Tibial nerve (tissue), 4 donors: ENCODE results near the gene ATP6V0B. TPM values are rescaled to one million over a fixed set of nuclear protein-coding genes. Genes with fewer than 3 reads are reported as not detected.

Experiments
- DNase-seq, 2 donors: peaks; one replicate each; pipeline ENCODE4 v3.0.0-alpha.2; 2019; ENCODE audit warnings: low spot score in 2 of 2
- H3K27ac ChIP-seq, 4 donors: fragments of 200-600 bp; sonication (generic) in 3 of 4; one replicate each; pipeline ENCODE4 v1.5.1; 2017 to 2019; ENCODE audit warnings: mild to moderate bottlenecking in 1 of 4
- H3K27me3 ChIP-seq, 2 donors: fragments of 200-600 bp; sonication (generic) in 1 of 2; one replicate each; pipeline versions ENCODE4 v1.5.1 to v1.6.0; 2017 to 2019
- H3K36me3 ChIP-seq, 3 donors: fragments of 200-600 bp; sonication (generic); one replicate each; pipeline ENCODE4 v1.5.1; 2018 to 2019
- H3K4me1 ChIP-seq, 4 donors: fragments of 200-600 bp; sonication (generic) in 3 of 4; one replicate each; pipeline ENCODE4 v1.5.1; 2017 to 2019
- H3K4me3 ChIP-seq, 4 donors: fragments of 200-600 bp; sonication (generic) in 3 of 4; one replicate each; pipeline ENCODE4 v1.5.1; 2017 to 2019; ENCODE audit warnings: mild to moderate bottlenecking in 1 of 4, moderate library complexity in 1 of 4
- H3K9me3 ChIP-seq, 4 donors: fragments of 200-600 bp; sonication (generic) in 3 of 4; one replicate each; pipeline ENCODE4 v1.5.1; 2017 to 2019
- CTCF ChIP-seq, 5 experiments: fragments of 200-600 bp in 3 of 5; fragments of 450-650 bp in 2 of 5; sonication (generic) in 3 of 5; IDR thresholded peaks; one replicate each; pipeline ENCODE4 v1.5.1; 2016 to 2019; ENCODE audit warnings: antibody characterized with exemption in 5 of 5, mild to moderate bottlenecking in 3 of 5, moderate library complexity in 2 of 5
- EP300 ChIP-seq, 2 donors: sonication (generic); formaldehyde crosslinking; IDR thresholded peaks; one replicate each; pipeline ENCODE4 v1.6.1; 2017; ENCODE audit warnings: antibody characterized with exemption in 2 of 2, mild to moderate bottlenecking in 1 of 2
- POLR2A ChIP-seq, 2 donors: fragments of 450-650 bp; IDR thresholded peaks; one replicate each; pipeline ENCODE4 v1.6.1; 2017; ENCODE audit warnings: antibody characterized with exemption in 2 of 2, mild to moderate bottlenecking in 2 of 2, moderate library complexity in 2 of 2
- WGBS, 2 donors: methylation state at CpG; one replicate each; pipeline ENCODE4 v1.1.5; 2018; 5-methylcytosine and 5-hydroxymethylcytosine counted together
- total RNA-seq, 4 donors: library from RNA; depleted of rRNA; stranded (reverse); fragments of >200 nt; gene quantifications; one replicate each; pipeline ENCODE4 v1.1.0, GENCODE V29; 2016

The ATP6V0B gene
- total RNA-seq, 4 donors from 2014 or later: 101 to 132 (median 113) TPM

DNA sequence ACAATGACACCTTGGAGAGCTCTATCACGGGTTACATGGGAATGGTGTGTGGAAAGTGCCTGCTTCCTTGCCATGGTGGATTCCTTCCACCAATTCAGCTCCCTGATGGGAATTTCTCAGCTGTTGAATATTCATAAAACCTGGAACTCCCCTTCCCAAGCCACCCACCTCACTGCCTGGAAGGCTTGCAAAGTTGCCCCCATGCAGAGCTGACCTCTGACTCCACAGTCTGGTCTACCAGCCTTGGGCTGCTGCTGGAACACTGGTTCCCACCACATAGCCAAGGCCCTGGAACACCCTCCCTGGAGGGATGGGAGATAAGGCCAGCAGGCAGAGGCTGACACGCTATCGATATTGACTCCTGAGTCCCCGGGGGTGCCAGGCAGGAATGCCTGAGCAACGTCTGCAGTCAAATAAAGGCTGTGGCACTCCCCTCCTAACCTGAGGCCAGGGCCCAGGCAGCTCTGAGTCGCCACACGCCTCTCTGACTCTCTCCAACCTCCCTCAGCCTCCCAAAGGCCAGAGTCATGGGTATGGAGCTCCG is 25.4 kb downstream of the ATP6V0B start:
- no peaks in the 10 kb centered on the region for H3K9me3 ChIP-seq
- DNase-seq: no peak
- H3K27ac ChIP-seq: no peak overlapping the region
- WGBS, 2 donors: 83 to 94% methylated on average over 7 to 8 of the region's 8 CpGs
- peaks cover 0 to 19% (median 5%) of the 10 kb centered on the region in 4 donors for H3K4me1 ChIP-seq
- no peaks in the 10 kb centered on the region for H3K27me3 ChIP-seq
- H3K4me3 ChIP-seq: no peak overlapping the region
- no peak for TF ChIP-seq POLR2A (IDR thresholded peaks at IDR 0.05)
- H3K36me3 ChIP-seq: peaks cover 0 to 23% (median 0%) of the 10 kb centered on the region in 3 donors

GRCh38 chr1:44002165-44002564 is 27.4 kb downstream of the ATP6V0B start:
- Histone ChIP-seq H3K36me3 (peaks cover 0 to 23% (median 0%) of the 10 kb centered on the region in 3 donors), H3K4me1 (peaks cover 0 to 17% (median 0%) of the 10 kb centered on the region in 4 donors), H3K27ac (no peak overlapping the region), H3K27me3 (no peaks in the 10 kb centered on the region), H3K4me3 (no peak overlapping the region), H3K9me3 (no peaks in the 10 kb centered on the region)
- TF ChIP-seq CTCF (IDR thresholded peaks at IDR 0.05) (no peak), EP300 (IDR thresholded peaks at IDR 0.05) (no peak), POLR2A (IDR thresholded peaks at IDR 0.05) (no peak)
- WGBS, 2 donors: 84 to 85% methylated on average over 7 to 8 of the region's 8 CpGs
- DNase-seq: no peak

DNA sequence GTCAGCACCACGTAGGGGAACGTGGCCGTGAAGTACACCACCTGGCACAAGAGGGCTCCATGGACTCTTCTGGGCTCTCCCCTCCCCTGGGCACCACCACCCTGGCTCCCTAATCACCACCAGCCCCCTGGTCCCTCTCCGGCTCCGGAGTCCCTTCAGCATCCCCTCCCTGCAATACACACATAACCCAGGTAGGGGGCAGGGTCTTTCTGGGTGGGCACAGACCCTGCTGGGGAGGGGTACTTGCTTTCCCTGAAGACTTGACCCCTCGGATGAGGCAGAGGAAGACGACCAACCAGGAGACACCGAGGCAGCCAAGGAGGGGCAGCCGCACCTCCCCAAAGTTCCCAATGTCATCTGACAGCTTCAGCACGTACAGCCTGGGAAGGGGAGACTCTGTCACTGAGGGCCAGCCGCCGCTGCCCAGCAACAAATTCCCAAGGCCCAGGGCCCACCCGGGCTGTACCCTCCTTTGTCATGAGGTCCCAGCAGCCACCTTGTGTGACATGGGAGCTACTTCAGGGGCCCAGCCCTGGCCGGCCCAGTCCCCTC is 27.9 kb downstream of the ATP6V0B start:
- H3K36me3 ChIP-seq: peaks cover 0 to 23% (median 0%) of the 10 kb centered on the region in 3 donors

DNA sequence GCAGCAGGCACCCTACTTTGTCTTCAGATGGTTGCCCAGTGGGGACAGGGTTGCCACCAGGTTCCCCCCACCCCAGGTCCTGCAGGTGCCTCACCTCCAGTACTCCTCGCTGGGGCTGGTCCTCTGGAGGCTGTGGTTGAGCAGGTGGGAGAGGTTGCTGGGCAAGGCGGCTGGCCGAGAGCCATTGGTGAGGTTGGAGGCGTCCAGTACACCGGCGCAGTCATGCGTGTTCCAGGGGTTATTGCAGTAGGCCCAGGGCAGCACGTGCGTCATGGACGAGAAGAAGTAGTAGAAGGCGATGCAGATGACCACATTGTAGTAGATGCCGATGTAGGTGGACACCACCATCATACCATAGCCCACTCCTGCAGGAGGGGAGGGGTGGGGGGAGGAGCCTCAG is 33.5 kb downstream of the ATP6V0B start:
- Histone ChIP-seq H3K27me3 (no peaks in the 10 kb centered on the region), H3K36me3 (no peaks in the 10 kb centered on the region), H3K9me3 (no peaks in the 10 kb centered on the region), H3K4me1 (peaks cover 0 to 50% (median 16%) of the 10 kb centered on the region in 4 donors), H3K27ac (no peak overlapping the region), H3K4me3 (no peak overlapping the region)
- 92 to 95% methylated on average over 12 of the region's 12 CpGs for WGBS, 2 donors
- DNase-seq: no peak
- TF ChIP-seq EP300 (IDR thresholded peaks at IDR 0.05) (no peak), POLR2A (IDR thresholded peaks at IDR 0.05) (no peak)

More for the DNA sequence above, 27.9 kb downstream of the ATP6V0B start:
- Histone ChIP-seq H3K4me1 (peaks cover 0 to 16% (median 0%) of the 10 kb centered on the region in 4 donors), H3K27me3 (no peaks in the 10 kb centered on the region), H3K9me3 (no peaks in the 10 kb centered on the region), H3K4me3 (no peak overlapping the region), H3K27ac (no peak overlapping the region)
- DNase-seq: no peak
- WGBS, 2 donors: 74 to 84% methylated on average over 12 to 14 of the region's 14 CpGs
- no peak for TF ChIP-seq POLR2A (IDR thresholded peaks at IDR 0.05)
- no peak for TF ChIP-seq CTCF (IDR thresholded peaks at IDR 0.05)
- TF ChIP-seq EP300 (IDR thresholded peaks at IDR 0.05): no peak

DNA sequence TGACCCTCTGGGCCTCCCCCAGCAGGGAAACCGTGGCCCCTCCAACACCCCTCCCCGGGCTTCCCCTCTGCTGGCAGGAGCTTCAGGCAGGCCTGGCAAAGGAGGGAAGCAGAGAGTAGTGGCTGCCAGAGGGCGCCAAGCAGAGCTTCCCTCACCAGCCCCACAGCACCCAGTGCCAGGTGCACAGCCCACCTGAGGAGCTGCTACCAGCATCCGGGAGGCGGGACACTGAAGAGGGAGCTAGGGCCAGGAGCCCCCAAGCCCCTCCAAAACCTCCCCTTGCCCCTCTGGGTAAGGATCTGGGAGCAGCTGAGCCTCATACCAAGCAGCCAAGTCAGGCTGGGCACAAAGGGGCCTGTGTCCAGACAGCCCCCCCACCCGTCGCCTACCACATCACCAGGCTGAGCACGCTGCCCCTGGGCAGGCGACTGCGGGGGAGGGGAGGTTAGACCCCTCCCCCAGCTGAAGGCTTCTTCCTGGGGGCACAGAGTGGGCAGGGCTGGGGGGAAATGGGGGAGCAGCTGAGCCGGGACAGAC is 36.2 kb downstream of the ATP6V0B start:
- Histone ChIP-seq H3K36me3 (no peaks in the 10 kb centered on the region), H3K4me1 (peaks cover 0 to 73% (median 29%) of the 10 kb centered on the region in 4 donors), H3K4me3 (no peak overlapping the region), H3K27me3 (no peaks in the 10 kb centered on the region), H3K9me3 (no peaks in the 10 kb centered on the region), H3K27ac (peak overlapping the region in 3 of 4 donors; percentile 19 to 82 (median 76))
- WGBS, 2 donors: 31 to 62% methylated on average over 3 to 11 of the region's 11 CpGs
- TF ChIP-seq POLR2A (IDR thresholded peaks at IDR 0.05) (no peak), EP300 (IDR thresholded peaks at IDR 0.05) (peak in 1 of 2 donors; percentile 22), CTCF (IDR thresholded peaks at IDR 0.05) (no peak)
- no peak for DNase-seq

DNA sequence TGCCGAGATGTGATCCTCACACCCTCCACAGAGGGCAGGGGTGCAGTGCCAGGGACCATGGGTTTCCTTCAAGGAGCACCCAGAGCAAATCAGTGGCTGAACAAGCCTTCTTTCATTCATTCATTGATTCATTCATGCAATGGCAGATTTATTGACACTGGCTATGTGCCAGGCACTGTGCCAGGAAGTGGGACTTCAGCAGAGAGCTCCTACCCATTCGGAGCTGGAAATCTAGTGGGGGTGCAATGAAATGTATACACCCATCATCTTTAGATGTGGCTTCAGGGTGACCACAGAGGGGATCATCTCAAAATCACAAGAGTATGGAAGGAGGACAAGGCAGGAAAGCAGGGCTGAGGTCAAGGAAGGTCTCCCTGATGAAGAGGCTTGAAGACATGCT is 37.6 kb downstream of the ATP6V0B start:
- DNase-seq: no peak
- peaks cover 0 to 70% (median 31%) of the 10 kb centered on the region in 4 donors for H3K4me1 ChIP-seq
- H3K9me3 ChIP-seq: no peaks in the 10 kb centered on the region
- H3K27ac ChIP-seq: peak overlapping the region in 1 of 4 donors; percentile 76
- H3K4me3 ChIP-seq: no peak overlapping the region
- TF ChIP-seq EP300 (IDR thresholded peaks at IDR 0.05) (no peak), CTCF (IDR thresholded peaks at IDR 0.05) (no peak), POLR2A (IDR thresholded peaks at IDR 0.05) (no peak)
- no peaks in the 10 kb centered on the region for H3K36me3 ChIP-seq
- WGBS, 2 donors: 27 to 51% methylated on average over 2 of the region's 2 CpGs
- no peaks in the 10 kb centered on the region for H3K27me3 ChIP-seq
